GM12878 (cell line): ENCODE data around the gene CCDC172. TPM values are rescaled to one million over a fixed set of nuclear protein-coding genes. Genes with fewer than 3 reads are reported as not detected.

Experiments
- ATAC-seq: fragments of 200-7000 bp; cut with Tn5 transposase; 3 replicates; pipeline ENCODE4 v1.9.1; 2020; ENCODE audit warnings: mild to moderate bottlenecking, moderate library complexity
- BruUV-seq: library from RNA; stranded (reverse); fragments of 400-500 nt; replicated peaks from 2 replicates; lab custom pipeline; 2021; lab: Mats Ljungman, UMichigan
- CTCF ChIA-PET: fragments of 300-600 bp; sonication (Branson Sonifier 250); formaldehyde crosslinking; extraction: SDS; loops from one replicate; lab custom pipeline; 2021; ENCODE audit warnings: inconsistent platforms; lab: Yijun Ruan, JAX
- POLR2A ChIA-PET: fragments of 350-600 bp; formaldehyde crosslinking; extraction: SDS; loops from one replicate; lab custom pipeline; 2021; ENCODE audit warnings: inconsistent platforms; lab: Charles Lee
- RAD21 ChIA-PET: fragments of 300-600 bp; sonication (Branson Sonifier 250); formaldehyde crosslinking; loops from one replicate; lab custom pipeline; 2023; ENCODE audit warnings: antibody characterized with exemption; ENCODE audit not compliant: unreplicated experiment; lab: Charles Lee
- SMC1A ChIA-PET: fragments of 300-600 bp; sonication (Branson Sonifier 250); formaldehyde crosslinking; loops from one replicate; lab custom pipeline; 2023; ENCODE audit not compliant: unreplicated experiment, uncharacterized antibody; lab: Charles Lee
- DNase-seq: peaks from one replicate; pipeline ENCODE4 v3.0.0-alpha.2; 2011; ENCODE audit warnings: low read depth, low spot score
- FAIRE-seq: peaks from 3 replicates; lab custom pipeline; 2011; peaks lifted over from hg19 to GRCh38; lab: Jason Lieb, UNC
- H2AFZ ChIP-seq: 2 replicates; pipeline ENCODE4 v1.6.0; 2011; ENCODE audit warnings: low read depth, low read length, control low read depth; ENCODE audit not compliant: control insufficient read depth
- H3K27ac ChIP-seq: 2 replicates; pipeline ENCODE4 v1.5.1; 2011; ENCODE audit warnings: control low read depth; ENCODE audit not compliant: control insufficient read depth, insufficient read depth
- H3K27me3 ChIP-seq, 2 experiments: replicated peaks in 1 of 2; 2 replicates each; pipeline versions ENCODE4 v1.6.0 to v1.6.1; 2011; ENCODE audit warnings: low read length in 1 of 2; ENCODE audit not compliant: control insufficient read depth in 2 of 2, insufficient read depth in 2 of 2
- H3K36me3 ChIP-seq, 2 experiments: 2 replicates each; pipeline ENCODE4 v1.5.1; 2011; ENCODE audit warnings: low read length in 1 of 2; ENCODE audit not compliant: control insufficient read depth in 2 of 2, insufficient read depth in 2 of 2
- H3K4me1 ChIP-seq: 2 replicates; pipeline ENCODE4 v1.6.1; 2011; ENCODE audit warnings: mild to moderate bottlenecking, low read length, moderate library complexity, mixed read lengths; ENCODE audit not compliant: control insufficient read depth, insufficient read depth
- H3K4me2 ChIP-seq: 2 replicates; pipeline ENCODE4 v1.6.0; 2011; ENCODE audit warnings: control low read depth; ENCODE audit not compliant: control insufficient read depth, insufficient read depth
- H3K4me3 ChIP-seq: fragments of 200-600 bp; sonication (generic); 2 replicates; pipeline ENCODE4 v1.5.1; 2016
- H3K79me2 ChIP-seq: 2 replicates; pipeline ENCODE4 v1.6.0; 2011; ENCODE audit warnings: low read length; ENCODE audit not compliant: control insufficient read depth, insufficient read depth
- H3K9ac ChIP-seq: 2 replicates; pipeline ENCODE4 v1.8.0; 2011; ENCODE audit warnings: low read length, control low read depth, mixed read lengths; ENCODE audit not compliant: control insufficient read depth, insufficient read depth
- H3K9me3 ChIP-seq: replicated peaks from 3 replicates; pipeline ENCODE4 v1.5.1; 2011; ENCODE audit warnings: mild to moderate bottlenecking, low read length; ENCODE audit not compliant: control insufficient read depth, insufficient read depth
- H4K20me1 ChIP-seq: 2 replicates; pipeline ENCODE4 v1.6.0; 2011; ENCODE audit not compliant: control insufficient read depth, insufficient read depth
- CBX5 ChIP-seq: sonication (generic); IDR thresholded peaks from 2 replicates; pipeline ENCODE4 v1.6.1; 2016; ENCODE audit warnings: low read depth, moderate library complexity, mild to moderate bottlenecking, inconsistent platforms
- LARP7 ChIP-seq: fragments of 450-650 bp; IDR thresholded peaks from 2 replicates; pipeline ENCODE4 v1.6.1; 2017; ENCODE audit warnings: mild to moderate bottlenecking
- RFX5 ChIP-seq: IDR thresholded peaks from 2 replicates; pipeline ENCODE4 v1.6.1; 2011; ENCODE audit warnings: low read depth, low read length, improper control_type of control experiment
- SMAD1 ChIP-seq: fragments of 450-650 bp; IDR thresholded peaks from 2 replicates; pipeline ENCODE4 v1.6.1; 2018; ENCODE audit warnings: mild to moderate bottlenecking, low read depth; ENCODE audit not compliant: partially characterized antibody
- ZBTB11 ChIP-seq: fragments of 450-650 bp; formaldehyde crosslinking; IDR thresholded peaks from 2 replicates; pipeline ENCODE4 v1.5.0; 2022; ENCODE audit warnings: mild to moderate bottlenecking, missing genetic modification characterization
- WGBS: methylation state at CpG from one replicate; pipeline ENCODE4 v1.1.6; 2016; ENCODE audit warnings: low lambda C conversion rate; ENCODE audit not compliant: insufficient replicate concordance, insufficient coverage; ENCODE audit errors: missing lambda C conversion rate; 5-methylcytosine and 5-hydroxymethylcytosine counted together
- in situ Hi-C: fragments of 300-500 bp; cut with MboI; formaldehyde crosslinking; loops from 9 replicates; pipeline ENCODE4 v1.14.3; 2018; ENCODE audit warnings: mixed read lengths
- intact Hi-C: fragments of 100-400 bp; cut with micrococcal nuclease; formaldehyde crosslinking; loops from one replicate; pipeline ENCODE4 v1.14.2; 2022; ENCODE audit not compliant: unreplicated experiment
- polyA plus RNA-seq, 11 experiments: library from polyadenylated mRNA; depleted of rRNA in 4 of 11; unstranded in 6 of 11; stranded (reverse) in 5 of 11; fragments of >200 nt; fragmentation: Nextera tagmentation in 4 of 11; fragmentation: Illumina TruSeq in 1 of 11; extraction: Ambion mirVana in 4 of 11; extraction: Trizol in 1 of 11; gene quantifications; 1 replicate in 1 of 11; 2 replicates in 10 of 11; pipeline versions ENCODE4 v1.2.1 to v1.2.3, GENCODE V29; 2011 to 2016; ENCODE audit warnings: inconsistent platforms in 2 of 11, missing spikeins in 2 of 11, low read depth in 1 of 11
- total RNA-seq, 4 experiments: library from RNA; depleted of rRNA in 3 of 4; stranded (reverse); fragments of >200 nt in 3 of 4; fragmentation: Illumina TruSeq in 1 of 4; extraction: Trizol in 1 of 4; gene quantifications; 2 replicates each; pipeline versions ENCODE4 v1.2.1 to v1.2.3, GENCODE V29; 2013 to 2021

The CCDC172 gene
- total and polyA plus RNA-seq, 10 of the 15 experiments (the other 5 are each of a cell fraction or from before 2014, with no cell fraction given) = not detected

GRCh38 chr10:116329153-116329552, 4.9 kb downstream of the CCDC172 start:
- in situ Hi-C loops = no loop called here
- SMC1A ChIA-PET = no interaction called here
- CTCF ChIA-PET = no interaction called here

More at GRCh38 chr10:116329153-116329552, 4.9 kb downstream of the CCDC172 start:
- no peaks in the 10 kb centered on the region for H3K36me3 ChIP-seq
- DNase-seq (no peak), FAIRE-seq (no peak), ATAC-seq (no peak)
- H3K4me3 ChIP-seq = no peak overlapping the region
- ChIA-PET RAD21 (no interaction called here), POLR2A (no interaction called here)
- 46% methylated on average over 1 of the region's 1 CpG for WGBS
- no TSS peak for BruUV-seq
- H3K4me2 ChIP-seq = no peak overlapping the region
- no peak overlapping the region for H2AFZ ChIP-seq
- no peak overlapping the region for H3K9ac ChIP-seq
- H3K9me3 ChIP-seq = no peaks in the 10 kb centered on the region
- no peak overlapping the region for H3K27ac ChIP-seq
- H3K4me1 ChIP-seq = no peaks in the 10 kb centered on the region
- no peak for TF ChIP-seq LARP7
- TF ChIP-seq RFX5 = no peak
- TF ChIP-seq SMAD1 = no peak
- TF ChIP-seq ZBTB11 (CRISPR knock-in tag) = no peak
- TF ChIP-seq CBX5 = no peak
- no peaks in the 10 kb centered on the region for H3K79me2 ChIP-seq
- H4K20me1 ChIP-seq = no peaks in the 10 kb centered on the region
- H3K27me3 ChIP-seq = no peaks in the 10 kb centered on the region
- intact Hi-C loops = no loop called here
